ENCODE measurements around the gene FCN2. TPM values are rescaled to one million over a fixed set of nuclear protein-coding genes. Genes with fewer than 3 reads are reported as not detected.

FCN2 gene
- total RNA-seq, 1 donor from 2014 or later, result not detected

- no peak for DNase-seq (ENCODE audit: low spot score)
Measured at GRCh38 chr9:134887686-134888602, 7.3 kb downstream of the FCN2 start.

DNA sequence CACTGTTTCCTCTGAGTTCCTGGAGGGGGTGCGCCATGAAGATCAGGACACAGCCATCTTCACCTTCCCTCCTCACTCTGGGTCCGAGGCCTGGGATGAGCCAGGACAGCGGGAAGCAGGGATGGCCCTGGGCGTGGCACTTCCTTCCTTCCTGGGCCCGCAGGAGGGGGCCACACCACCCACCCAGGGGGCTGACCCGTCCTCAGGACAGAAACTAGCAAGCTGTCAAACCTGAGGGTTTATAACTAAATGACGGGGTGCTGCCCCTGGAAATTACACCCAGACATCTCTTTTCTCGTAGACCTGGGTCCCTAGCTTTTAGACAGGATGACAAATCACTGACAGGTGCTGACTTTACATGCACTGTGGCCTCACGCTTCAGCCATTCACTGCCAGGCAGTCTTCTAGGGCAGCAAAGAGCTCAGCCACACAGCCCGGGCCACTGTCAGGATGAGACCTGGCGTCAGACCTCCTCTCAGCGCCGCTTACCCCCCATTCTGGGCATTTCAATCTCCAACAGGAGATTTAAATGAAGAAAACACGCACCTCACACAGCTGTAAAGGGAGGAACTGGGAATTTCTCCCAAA lies 8.1 kb downstream of the FCN2 start:
- no peak for DNase-seq (ENCODE audit: low spot score)

GRCh38 chr9:134889386-134890154 lies 9.0 kb downstream of the FCN2 start:
- DNase-seq (ENCODE audit: low spot score), result no peak

DNA sequence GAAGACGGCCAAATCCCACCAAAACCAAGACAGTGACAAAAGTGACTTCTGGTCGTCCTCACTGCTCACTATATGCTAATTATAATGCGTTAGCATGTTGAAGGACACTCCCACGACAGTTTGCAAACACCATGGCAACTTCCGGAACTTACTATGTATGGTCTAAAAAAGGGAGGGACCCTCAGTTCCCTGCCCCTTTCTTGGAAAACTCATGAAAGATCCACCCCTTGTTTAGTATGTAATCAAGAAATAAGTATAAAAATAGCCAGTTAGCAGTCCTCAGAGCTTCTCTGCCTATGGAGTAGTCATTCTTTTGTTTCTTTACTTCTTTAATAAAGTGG lies 9.5 kb downstream of the FCN2 start:
- no peak for DNase-seq (ENCODE audit: low spot score)

DNA sequence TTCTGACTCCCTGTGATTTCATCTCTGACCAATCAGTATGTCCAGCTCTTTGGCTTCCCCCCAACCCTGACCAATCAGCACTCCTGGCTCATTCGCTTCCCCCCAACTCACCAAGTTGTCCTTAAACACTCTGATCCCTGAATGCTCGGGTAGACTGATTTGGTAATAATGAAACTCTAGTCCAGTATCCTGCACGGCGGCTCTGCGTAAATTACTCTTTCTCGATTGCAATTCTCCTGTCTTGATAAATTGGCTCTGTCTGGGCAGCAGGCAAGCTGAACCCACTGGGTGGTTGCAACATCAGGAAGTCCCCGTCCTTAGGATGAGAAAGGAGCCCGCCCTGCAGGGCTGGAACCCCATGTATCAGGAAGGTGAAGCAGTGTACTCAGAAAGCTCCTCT lies 10.4 kb downstream of the FCN2 start:
- no peak for DNase-seq (ENCODE audit: low spot score)

GRCh38 chr9:134891713-134892112 lies 11.1 kb downstream of the FCN2 start:
- no peak for DNase-seq (ENCODE audit: low spot score)

GRCh38 chr9:134892221-134892620 lies 11.6 kb downstream of the FCN2 start:
- no peak for DNase-seq (ENCODE audit: low spot score)

- no peak for DNase-seq (ENCODE audit: low spot score)
Measured at GRCh38 chr9:134892820-134893420, 12.3 kb downstream of the FCN2 start.

DNA sequence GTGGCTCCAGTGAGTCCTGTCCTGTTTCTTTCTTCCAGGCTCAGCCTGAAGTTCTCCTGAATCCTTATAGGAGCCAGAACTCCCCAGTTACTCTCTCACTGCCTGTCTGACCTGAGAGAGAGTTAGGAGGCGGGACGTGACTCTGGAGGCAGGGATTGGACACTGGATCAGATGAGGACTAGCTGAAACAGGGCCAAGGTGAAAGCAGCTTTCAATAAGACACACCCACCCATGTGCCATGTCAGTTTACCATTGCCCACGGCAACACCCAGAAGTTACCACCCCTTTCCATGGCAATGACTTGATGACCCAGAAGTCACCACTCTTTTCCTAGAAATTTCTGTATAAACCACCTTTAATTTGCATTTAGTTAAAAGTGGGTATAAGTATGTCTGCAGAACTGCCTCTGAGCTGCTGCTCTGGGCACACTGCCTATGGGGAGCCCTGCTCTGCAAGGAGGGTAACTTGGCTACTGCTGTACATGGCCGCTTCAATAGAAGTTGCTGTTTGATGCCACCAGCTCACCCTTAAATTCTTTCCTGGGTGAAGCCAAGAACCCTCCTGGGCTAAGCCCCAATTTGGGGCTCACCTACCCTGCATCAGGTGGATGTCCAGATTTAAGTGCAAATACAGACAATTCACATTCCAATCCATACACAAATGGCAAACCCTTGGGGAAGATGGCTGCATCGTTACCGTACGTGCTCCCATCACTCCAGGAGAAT lies 13.7 kb downstream of the FCN2 start:
- DNase-seq (ENCODE audit: low spot score), result no peak

DNA sequence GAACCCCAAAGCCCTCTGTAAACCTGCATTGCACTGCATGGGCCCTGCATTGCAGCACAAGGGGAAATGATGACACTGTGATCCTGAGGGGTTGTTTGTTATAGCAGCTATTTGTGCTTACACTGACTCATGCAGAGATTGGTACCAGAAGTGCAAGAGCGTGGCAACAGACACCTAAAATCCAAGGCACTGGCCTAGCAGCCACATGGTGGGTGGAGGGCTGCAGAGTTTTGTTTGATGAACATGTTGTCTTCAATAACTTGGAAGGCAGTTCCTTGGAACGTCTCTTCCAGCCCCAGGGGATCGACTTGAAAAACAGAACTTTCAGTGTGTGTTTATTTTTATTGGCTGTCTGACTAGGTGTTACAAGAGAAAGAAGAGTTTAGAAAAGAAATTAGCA lies 14.5 kb downstream of the FCN2 start:
- DNase-seq (ENCODE audit: low spot score), result no peak

GRCh38 chr9:134895567-134895907 lies 14.9 kb downstream of the FCN2 start:
- no peak for DNase-seq (ENCODE audit: low spot score)

- peak; percentile 20 for DNase-seq (ENCODE audit: low spot score)
Measured at GRCh38 chr9:134895908-134896833, 15.6 kb downstream of the FCN2 start.

DNA sequence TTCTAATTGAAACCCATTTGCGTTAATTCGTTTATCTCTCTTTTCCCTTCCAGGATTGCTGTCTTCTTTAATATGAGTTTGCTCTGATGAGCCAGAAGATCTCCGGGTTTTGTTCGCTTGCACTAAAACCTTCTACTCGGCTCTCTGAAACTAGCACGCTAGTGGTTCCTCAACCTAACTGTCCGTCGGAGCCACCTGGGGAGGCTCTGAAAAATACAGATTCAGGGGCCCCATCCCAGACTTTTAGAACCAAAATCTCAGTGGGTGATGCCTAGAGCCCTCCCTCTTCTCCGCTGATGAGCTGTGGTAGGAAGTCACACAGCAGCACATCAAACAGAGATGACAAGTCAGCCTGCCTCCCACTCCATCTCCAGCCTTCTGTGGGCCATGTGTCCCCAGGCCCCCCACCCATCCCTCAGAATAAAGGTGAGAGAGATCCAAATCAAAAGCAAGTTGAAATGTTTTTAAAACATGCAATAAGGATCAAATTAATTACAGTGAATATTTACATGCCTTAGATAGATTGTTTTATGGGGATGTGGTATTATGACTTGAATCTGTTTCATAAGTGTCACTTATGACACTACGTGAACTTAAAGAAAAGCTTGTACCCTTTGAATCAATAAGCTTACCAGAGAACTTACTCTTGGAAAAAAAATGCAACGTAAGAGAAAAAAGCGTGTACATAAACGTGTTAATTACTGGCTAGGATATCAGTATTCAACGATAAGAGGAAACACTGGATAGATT lies 16.4 kb downstream of the FCN2 start:
- no peak for DNase-seq (ENCODE audit: low spot score)

GRCh38 chr9:134897584-134898170 lies 17.1 kb downstream of the FCN2 start:
- DNase-seq (ENCODE audit: low spot score), result no peak

GRCh38 chr9:134898319-134898718 lies 17.7 kb downstream of the FCN2 start:
- no peak for DNase-seq (ENCODE audit: low spot score)

DNA sequence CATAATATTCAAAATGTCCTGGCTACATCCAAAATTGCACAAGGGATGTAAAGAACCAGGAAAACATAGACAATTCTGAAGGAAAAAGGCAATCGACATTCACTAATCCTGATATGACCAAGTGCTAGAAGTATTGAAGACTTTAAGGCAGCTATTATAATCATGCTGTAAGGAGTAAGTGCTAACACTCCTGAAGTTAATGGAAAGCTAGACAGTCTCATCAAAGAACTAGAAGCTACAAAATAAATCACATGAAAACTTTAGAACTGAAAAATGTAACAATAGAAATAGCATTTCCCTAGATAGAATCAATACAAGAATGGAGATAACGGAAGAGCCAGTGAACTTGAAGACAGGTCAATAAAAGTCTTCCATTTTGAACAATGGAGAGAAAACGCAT lies 18.6 kb downstream of the FCN2 start:
- DNase-seq (ENCODE audit: low spot score), result no peak

- no peak for DNase-seq (ENCODE audit: low spot score)
Measured at GRCh38 chr9:134899818-134900217, 19.2 kb downstream of the FCN2 start.

DNA sequence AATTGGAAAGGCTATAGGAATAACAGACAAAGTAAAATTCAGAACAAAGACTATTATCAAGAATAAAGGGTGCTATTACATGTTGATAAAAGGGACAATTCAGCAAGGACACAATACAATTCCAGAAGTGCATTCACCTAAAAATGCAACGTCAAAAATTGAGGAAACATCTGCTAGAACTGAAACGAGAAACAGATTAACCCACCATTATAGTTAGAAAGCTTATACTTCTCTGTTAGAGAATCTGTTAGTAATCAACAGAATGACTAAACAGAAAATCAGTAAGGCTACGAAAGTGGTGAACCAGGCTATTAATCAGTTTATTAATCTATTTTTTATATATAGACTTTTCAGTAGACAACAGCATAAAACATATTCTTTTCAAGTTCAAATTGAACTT lies 22.3 kb downstream of the FCN2 start:
- DNase-seq (ENCODE audit: low spot score), result no peak

All from umbilical cord (tissue), 2 donors.